Measurements from ENCODE around the gene ZNF75A.
A peak's percentile ranks its signal among the peaks of the same experiment; 100 is the strongest.

The ZNF75A gene

DNA sequence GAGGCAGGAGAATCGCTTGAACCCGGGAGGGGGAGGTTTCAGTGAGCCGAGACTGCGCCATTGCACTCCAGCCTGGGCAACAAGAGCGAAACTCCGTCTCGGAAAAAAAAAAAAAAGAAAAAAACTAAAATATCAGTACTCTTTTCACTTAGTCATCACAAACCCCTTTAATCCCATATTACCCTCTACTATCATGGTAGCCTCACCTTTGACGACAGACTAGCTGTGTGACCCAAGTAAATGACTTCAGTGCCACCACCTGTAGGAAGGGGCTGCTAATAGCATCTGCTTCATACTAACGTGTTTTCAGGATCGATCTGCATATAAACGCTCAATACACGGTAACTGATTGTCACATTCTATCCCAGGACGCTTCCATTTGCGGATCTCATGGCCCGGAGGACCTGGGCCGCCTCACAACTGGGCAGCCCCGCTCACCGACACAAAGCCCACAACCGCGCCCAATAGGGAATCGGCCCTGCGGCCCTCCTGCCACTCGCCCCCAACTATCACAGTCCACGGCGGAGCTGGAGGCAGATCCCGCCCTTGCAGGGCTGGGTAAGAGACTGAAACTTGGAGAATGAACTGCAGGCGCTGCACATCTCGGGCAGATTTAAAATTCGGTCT is 23.1 kb upstream of the ZNF75A start:
- H3K27ac ChIP-seq = peak overlapping the region; percentile 93
- TF ChIP-seq, protein P1, sequence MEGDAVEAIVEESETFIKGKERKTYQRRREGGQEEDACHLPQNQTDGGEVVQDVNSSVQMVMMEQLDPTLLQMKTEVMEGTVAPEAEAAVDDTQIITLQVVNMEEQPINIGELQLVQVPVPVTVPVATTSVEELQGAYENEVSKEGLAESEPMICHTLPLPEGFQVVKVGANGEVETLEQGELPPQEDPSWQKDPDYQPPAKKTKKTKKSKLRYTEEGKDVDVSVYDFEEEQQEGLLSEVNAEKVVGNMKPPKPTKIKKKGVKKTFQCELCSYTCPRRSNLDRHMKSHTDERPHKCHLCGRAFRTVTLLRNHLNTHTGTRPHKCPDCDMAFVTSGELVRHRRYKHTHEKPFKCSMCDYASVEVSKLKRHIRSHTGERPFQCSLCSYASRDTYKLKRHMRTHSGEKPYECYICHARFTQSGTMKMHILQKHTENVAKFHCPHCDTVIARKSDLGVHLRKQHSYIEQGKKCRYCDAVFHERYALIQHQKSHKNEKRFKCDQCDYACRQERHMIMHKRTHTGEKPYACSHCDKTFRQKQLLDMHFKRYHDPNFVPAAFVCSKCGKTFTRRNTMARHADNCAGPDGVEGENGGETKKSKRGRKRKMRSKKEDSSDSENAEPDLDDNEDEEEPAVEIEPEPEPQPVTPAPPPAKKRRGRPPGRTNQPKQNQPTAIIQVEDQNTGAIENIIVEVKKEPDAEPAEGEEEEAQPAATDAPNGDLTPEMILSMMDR (conservative IDR thresholded peaks at IDR 0.05) = no peak

- peak within 1 kb of the TSS; percentile 93 for H3K27ac ChIP-seq
- TF ChIP-seq, protein P1 (conservative IDR thresholded peaks at IDR 0.05) = no peak
These were observed 22.4 kb upstream of the ZNF75A start, which contains the start of gene ZNF263 for GRCh38 chr16:3282730-3283542. Gene ZNF263, plus strand, starts transcription at chr16:3283491. Its CDS starts 328 bp downstream, at chr16:3283819.

GRCh38 chr16:3283543-3284447 is 21.5 kb upstream of the ZNF75A start:
- TF ChIP-seq, protein P1 (conservative IDR thresholded peaks at IDR 0.05) = no peak
- H3K27ac ChIP-seq = peak overlapping the region; percentile 93

- TF ChIP-seq, protein P1 (conservative IDR thresholded peaks at IDR 0.05) = no peak
- peak overlapping the region; percentile 93; the same call in 1 of the 2 replicates for H3K27ac ChIP-seq
These were observed 20.2 kb upstream of the ZNF75A start for GRCh38 chr16:3285131-3285530.

DNA sequence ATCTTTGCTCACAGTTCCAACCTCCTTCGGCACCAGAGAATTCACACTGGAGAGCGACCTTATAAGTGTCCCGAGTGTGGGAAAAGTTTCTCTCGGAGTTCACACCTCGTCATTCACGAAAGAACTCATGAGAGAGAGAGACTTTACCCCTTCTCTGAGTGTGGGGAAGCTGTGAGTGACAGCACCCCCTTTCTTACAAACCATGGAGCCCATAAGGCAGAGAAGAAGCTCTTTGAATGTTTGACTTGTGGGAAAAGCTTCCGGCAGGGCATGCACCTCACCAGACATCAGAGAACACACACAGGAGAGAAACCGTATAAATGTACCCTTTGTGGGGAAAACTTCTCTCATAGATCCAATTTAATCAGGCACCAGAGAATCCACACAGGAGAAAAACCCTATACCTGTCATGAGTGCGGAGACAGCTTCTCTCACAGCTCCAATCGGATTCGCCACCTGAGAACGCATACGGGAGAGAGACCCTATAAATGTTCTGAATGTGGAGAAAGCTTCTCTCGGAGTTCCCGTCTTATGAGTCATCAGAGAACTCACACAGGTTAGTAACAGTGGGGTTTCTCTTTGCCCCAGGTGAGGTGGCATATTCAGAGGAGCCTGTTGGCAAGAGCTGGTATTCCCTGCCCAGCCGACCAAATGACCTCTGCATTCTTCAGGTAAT is 15.2 kb upstream of the ZNF75A start:
- H3K27ac ChIP-seq = no peak overlapping the region
- TF ChIP-seq, protein P1 (conservative IDR thresholded peaks at IDR 0.05) = no peak

- TF ChIP-seq, protein P1 (conservative IDR thresholded peaks at IDR 0.05) = no peak
- H3K27ac ChIP-seq = no peak overlapping the region
These were observed 12.7 kb upstream of the ZNF75A start for GRCh38 chr16:3292604-3293003.
